ENCODE data around the gene DNA2. TPM values are rescaled to one million over a fixed set of nuclear protein-coding genes. Genes with fewer than 3 reads are reported as not detected.

Gene DNA2
- total RNA-seq, 1 donor from 2014 or later, result 85.4 TPM

GRCh38 chr10:68489919-68490318 lies 18.1 kb upstream of the DNA2 start:
- no peak overlapping the region for H3K4me2 ChIP-seq
- H3K4me1 Mint-ChIP-seq, result no peaks in the 10 kb centered on the region
- H3K9me3 ChIP-seq (ENCODE audit: low read depth), result no peaks in the 10 kb centered on the region
- no peak overlapping the region for H3K4me3 ChIP-seq
- no peak overlapping the region for H3K27ac ChIP-seq
- no peaks in the 10 kb centered on the region for H3K4me1 ChIP-seq
- no peaks in the 10 kb centered on the region for H3F3A ChIP-seq (ENCODE audit: low read depth)
- H3K27ac Mint-ChIP-seq, result no peak overlapping the region
- H3K36me3 ChIP-seq, result no peaks in the 10 kb centered on the region
- no peaks in the 10 kb centered on the region for H4K20me1 ChIP-seq (ENCODE audit: low read depth)
- H3K4me3 Mint-ChIP-seq, result no peak overlapping the region
- H3K9ac ChIP-seq, result no peak overlapping the region
- no peaks in the 10 kb centered on the region for H3K9me3 Mint-ChIP-seq
- no peak overlapping the region for H2AFZ ChIP-seq (replicated peaks)
- no peaks in the 10 kb centered on the region for H3K79me2 ChIP-seq (ENCODE audit: low read depth)
- H3K27me3 Mint-ChIP-seq (ENCODE audit: insufficient read depth, low read depth), result peaks cover 2% of the 10 kb centered on the region
- DNase-seq (ENCODE audit: low spot score), result no peak
- no peaks in the 10 kb centered on the region for H3K27me3 ChIP-seq
- TF ChIP-seq EZH2 (IDR thresholded peaks at IDR 0.05) (no peak), EZH2phosphoT487 (IDR thresholded peaks at IDR 0.05) (no peak), CTCF (IDR thresholded peaks at IDR 0.05) (no peak)
- peaks cover 9% of the 10 kb centered on the region for H3K36me3 Mint-ChIP-seq

GRCh38 chr10:68474021-68474420 lies 2.2 kb upstream of the DNA2 start:
- TF ChIP-seq EZH2 (IDR thresholded peaks at IDR 0.05) (no peak), EZH2phosphoT487 (IDR thresholded peaks at IDR 0.05) (no peak)
- peaks cover 11% of the 10 kb centered on the region for H3K4me1 ChIP-seq
- no peaks in the 10 kb centered on the region for H3K9me3 ChIP-seq (ENCODE audit: low read depth)
- peaks cover 25% of the 10 kb centered on the region for H3K79me2 ChIP-seq (ENCODE audit: low read depth)
- Mint-ChIP-seq H3K27ac (no peak overlapping the region), H3K4me1 (peaks cover 26% of the 10 kb centered on the region), H3K36me3 (peaks cover 3% of the 10 kb centered on the region), H3K27me3 (ENCODE audit: insufficient read depth, low read depth) (no peaks in the 10 kb centered on the region), H3K4me3 (no peak overlapping the region), H3K9me3 (no peaks in the 10 kb centered on the region)
- no peaks in the 10 kb centered on the region for H3K36me3 ChIP-seq
- no peak for DNase-seq (ENCODE audit: low spot score)
- H3K27me3 ChIP-seq, result no peaks in the 10 kb centered on the region
- peaks cover 23% of the 10 kb centered on the region for H3F3A ChIP-seq (ENCODE audit: low read depth)
- H4K20me1 ChIP-seq (ENCODE audit: low read depth), result peaks cover 10% of the 10 kb centered on the region
- no peak overlapping the region for H3K4me3 ChIP-seq
- H3K9ac ChIP-seq, result no peak overlapping the region
- no peak overlapping the region for H2AFZ ChIP-seq (replicated peaks)
- no peak overlapping the region for H3K4me2 ChIP-seq
- no peak overlapping the region for H3K27ac ChIP-seq

- Histone ChIP-seq H3K9ac (peak overlapping the region; percentile 77), H3K4me2 (peak overlapping the region; percentile 92), H4K20me1 (ENCODE audit: low read depth) (peaks cover 10% of the 10 kb centered on the region), H3K27ac (peak overlapping the region; percentile 97), H3K9me3 (ENCODE audit: low read depth) (no peaks in the 10 kb centered on the region), H3K4me3 (peak overlapping the region; percentile 89), H2AFZ (replicated peaks) (peak overlapping the region; percentile 98), H3K79me2 (ENCODE audit: low read depth) (peaks cover 49% of the 10 kb centered on the region), H3K36me3 (peaks cover 28% of the 10 kb centered on the region), H3K4me1 (peaks cover 11% of the 10 kb centered on the region), H3F3A (ENCODE audit: low read depth) (peaks cover 26% of the 10 kb centered on the region), H3K27me3 (no peaks in the 10 kb centered on the region)
- no peaks in the 10 kb centered on the region for H3K27me3 Mint-ChIP-seq (ENCODE audit: insufficient read depth, low read depth)
- H3K4me1 Mint-ChIP-seq, result peaks cover 26% of the 10 kb centered on the region
- no peaks in the 10 kb centered on the region for H3K9me3 Mint-ChIP-seq
- TF ChIP-seq EZH2 (IDR thresholded peaks at IDR 0.05), result no peak
- TF ChIP-seq EZH2phosphoT487 (IDR thresholded peaks at IDR 0.05), result no peak
- TF ChIP-seq CTCF (IDR thresholded peaks at IDR 0.05), result no peak
- H3K4me3 Mint-ChIP-seq, result peak overlapping the region; percentile 100
- peak overlapping the region; percentile 48 for H3K27ac Mint-ChIP-seq
- peak; percentile 1 for DNase-seq (ENCODE audit: low spot score)
- H3K36me3 Mint-ChIP-seq, result peaks cover 11% of the 10 kb centered on the region
Measured at GRCh38 chr10:68471063-68471585, 649 bp downstream of the DNA2 start.

- no peak for DNase-seq (ENCODE audit: low spot score)
- H3K9me3 Mint-ChIP-seq, result no peaks in the 10 kb centered on the region
- Histone ChIP-seq H4K20me1 (ENCODE audit: low read depth) (peaks cover 10% of the 10 kb centered on the region), H3K9me3 (ENCODE audit: low read depth) (no peaks in the 10 kb centered on the region), H3K36me3 (peaks cover 36% of the 10 kb centered on the region), H3K79me2 (ENCODE audit: low read depth) (peaks cover 57% of the 10 kb centered on the region), H3K4me2 (peak overlapping the region; percentile 92), H3K27ac (no peak overlapping the region), H3K4me3 (peak overlapping the region; percentile 89), H3K27me3 (no peaks in the 10 kb centered on the region), H3F3A (ENCODE audit: low read depth) (peaks cover 31% of the 10 kb centered on the region), H3K4me1 (peaks cover 11% of the 10 kb centered on the region), H3K9ac (peak overlapping the region; percentile 77), H2AFZ (replicated peaks) (no peak overlapping the region)
- no peaks in the 10 kb centered on the region for H3K27me3 Mint-ChIP-seq (ENCODE audit: insufficient read depth, low read depth)
- peak overlapping the region; percentile 85 for H3K27ac Mint-ChIP-seq
- TF ChIP-seq CTCF (IDR thresholded peaks at IDR 0.05) (no peak), EZH2phosphoT487 (IDR thresholded peaks at IDR 0.05) (no peak), EZH2 (IDR thresholded peaks at IDR 0.05) (no peak)
- peak overlapping the region; percentile 100 for H3K4me3 Mint-ChIP-seq
- peaks cover 12% of the 10 kb centered on the region for H3K36me3 Mint-ChIP-seq
- peaks cover 26% of the 10 kb centered on the region for H3K4me1 Mint-ChIP-seq
Measured at GRCh38 chr10:68470300-68470699, 1.5 kb downstream of the DNA2 start.
